T follicular helper cell (primary cell): Measurements from ENCODE around the gene TUFM.
"Not testable (repeated sequence)": the region's sequence is repeated elsewhere in the genome, so short reads cannot be mapped to it uniquely, and the experiment has no call there.

ENCODE experiments used
- DNase-seq: peaks from one replicate; pipeline ENCODE4 v3.0.0-alpha.2; 2020; ENCODE audit warnings: low read depth
- total RNA-seq, 2 experiments: gene quantifications; one replicate each; lab custom pipeline; 2026; lab: John Stamatoyannopoulos, UW

TUFM gene
- 130 to 352 reads per million in 2 experiments for total RNA-seq

GRCh38 chr16:28846080-28846932 is at the start of gene TUFM:
TUFM (minus strand) TSS chr16:28846348; CDS start chr16:28846269, 79 bp downstream.
- peak; percentile 98 for DNase-seq

GRCh38 chr16:28895609-28896008 is 49.5 kb upstream of the TUFM start:
- no peak for DNase-seq

- no peak for DNase-seq
These were observed 47.1 kb upstream of the TUFM start for GRCh38 chr16:28893291-28893690.

GRCh38 chr16:28891964-28892890 is 46.1 kb upstream of the TUFM start:
- DNase-seq: no peak

- DNase-seq: not testable (repeated sequence)
These were observed 44.2 kb upstream of the TUFM start for GRCh38 chr16:28890355-28890754.

GRCh38 chr16:28886945-28887344 is 40.8 kb upstream of the TUFM start:
- DNase-seq: no peak

- DNase-seq: no peak
These were observed 37.9 kb upstream of the TUFM start for GRCh38 chr16:28884045-28884444.

GRCh38 chr16:28883221-28883996 is 37.3 kb upstream of the TUFM start:
- no peak for DNase-seq

- DNase-seq: no peak
These were observed 36.5 kb upstream of the TUFM start for GRCh38 chr16:28882551-28883160.

- not testable (repeated sequence) for DNase-seq
These were observed 35.4 kb upstream of the TUFM start for GRCh38 chr16:28881565-28881964.

GRCh38 chr16:28880955-28881354 is 34.8 kb upstream of the TUFM start:
- no peak for DNase-seq

GRCh38 chr16:28880589-28880915 is 34.4 kb upstream of the TUFM start:
- DNase-seq: no peak

- DNase-seq: peak; percentile 86
These were observed 33.9 kb upstream of the TUFM start for GRCh38 chr16:28879841-28880588.

- DNase-seq: no peak
These were observed 33.2 kb upstream of the TUFM start for GRCh38 chr16:28879261-28879840.

- DNase-seq: no peak
These were observed 32.2 kb upstream of the TUFM start, which contains the start of gene ATP2A1 for GRCh38 chr16:28878083-28878926. ATP2A1 (plus strand) TSS chr16:28878488; CDS start chr16:28878672, 184 bp downstream.

- DNase-seq: no peak
These were observed 31.5 kb upstream of the TUFM start for GRCh38 chr16:28877655-28878000.

GRCh38 chr16:28876973-28877654 is 31.0 kb upstream of the TUFM start:
- DNase-seq: no peak

GRCh38 chr16:28876019-28876659 is 30.0 kb upstream of the TUFM start:
- no peak for DNase-seq
